BJ (cell line): Measurements from ENCODE around the gene RALGAPA2. TPM values are rescaled to one million over a fixed set of nuclear protein-coding genes. Genes with fewer than 3 reads are reported as not detected.

Experiments
- CTCF ChIA-PET: fragments of 350-600 bp; formaldehyde crosslinking; extraction: SDS; loops from one replicate; lab custom pipeline; 2021; ENCODE audit warnings: antibody characterized with exemption, inconsistent platforms; lab: Yijun Ruan, JAX
- POLR2A ChIA-PET: fragments of 300-600 bp; sonication (Branson Sonifier 250); formaldehyde crosslinking; extraction: SDS; loops from one replicate; lab custom pipeline; 2021; ENCODE audit warnings: antibody characterized with exemption; lab: Charles Lee
- DNase-seq: peaks from one replicate; pipeline ENCODE4 v3.0.0-alpha.2; 2011; ENCODE audit warnings: low read depth
- H3K27me3 ChIP-seq: 2 replicates; pipeline ENCODE4 v1.6.0; 2011; ENCODE audit warnings: low read length; ENCODE audit not compliant: control insufficient read depth, insufficient read depth
- H3K36me3 ChIP-seq: 2 replicates; pipeline ENCODE4 v1.5.1; 2011; ENCODE audit warnings: low read length; ENCODE audit not compliant: control insufficient read depth, insufficient read depth
- H3K4me3 ChIP-seq: 2 replicates; pipeline ENCODE4 v1.5.1; 2011; ENCODE audit warnings: low read depth, mild to moderate bottlenecking, control low read depth, low read length
- CTCF ChIP-seq: IDR thresholded peaks from 2 replicates; pipeline ENCODE4 v1.5.1; 2011; ENCODE audit warnings: low read depth, mild to moderate bottlenecking, control low read depth, inconsistent platforms, low read length, moderate library complexity; ENCODE audit not compliant: insufficient read depth
- polyA plus RNA-seq: library from polyadenylated mRNA; depleted of rRNA; stranded (reverse); fragments of >200 nt; gene quantifications from 2 replicates; pipeline ENCODE4 v1.2.3, GENCODE V29; 2011

Gene RALGAPA2
- polyA plus RNA-seq, 1 experiment, result 1.4 TPM

- no peak for TF ChIP-seq CTCF
- no peaks in the 10 kb centered on the region for H3K36me3 ChIP-seq
- ChIA-PET POLR2A (no interaction called here), CTCF (interaction anchor here (0.7 kb wide), 1 partner anchor 243 kb away, joined by 3 read pairs; no protein-coding TSS in a partner anchor)
- no peak for DNase-seq
- no peaks in the 10 kb centered on the region for H3K27me3 ChIP-seq
- no peak overlapping the region for H3K4me3 ChIP-seq
Measured at GRCh38 chr20:20480126-20480525, 232.3 kb downstream of the RALGAPA2 start.

GRCh38 chr20:20477444-20478041 is 234.9 kb downstream of the RALGAPA2 start:
- CTCF ChIA-PET, result interaction anchor here (0.8 kb wide), 1 partner anchor 15 kb away, joined by 3 read pairs; no protein-coding TSS in a partner anchor
- Histone ChIP-seq H3K27me3 (no peaks in the 10 kb centered on the region), H3K4me3 (no peak overlapping the region), H3K36me3 (no peaks in the 10 kb centered on the region)
- no peak for DNase-seq
- POLR2A ChIA-PET, result no interaction called here
- no peak for TF ChIP-seq CTCF

- Histone ChIP-seq H3K36me3 (no peaks in the 10 kb centered on the region), H3K27me3 (no peaks in the 10 kb centered on the region), H3K4me3 (no peak overlapping the region)
- ChIA-PET CTCF (no interaction called here), POLR2A (no interaction called here)
- no peak for DNase-seq
- no peak for TF ChIP-seq CTCF
Measured at GRCh38 chr20:20476504-20476903, 235.9 kb downstream of the RALGAPA2 start.

- ChIA-PET POLR2A (interaction anchor here (0.5 kb wide), 1 partner anchor 15 kb away, joined by 3 read pairs; no protein-coding TSS in a partner anchor), CTCF (no interaction called here)
- no peak for TF ChIP-seq CTCF
- no peaks in the 10 kb centered on the region for H3K36me3 ChIP-seq
- no peak overlapping the region for H3K4me3 ChIP-seq
- H3K27me3 ChIP-seq, result no peaks in the 10 kb centered on the region
- no peak for DNase-seq
Measured at GRCh38 chr20:20473657-20474056, 238.8 kb downstream of the RALGAPA2 start.

GRCh38 chr20:20472684-20473274 is 239.7 kb downstream of the RALGAPA2 start:
- no peak for DNase-seq
- Histone ChIP-seq H3K4me3 (no peak overlapping the region), H3K36me3 (no peaks in the 10 kb centered on the region), H3K27me3 (no peaks in the 10 kb centered on the region)
- ChIA-PET CTCF (no interaction called here), POLR2A (no interaction called here)
- TF ChIP-seq CTCF, result no peak
